ENCODE results near the gene TEPSIN.

TEPSIN gene

DNA sequence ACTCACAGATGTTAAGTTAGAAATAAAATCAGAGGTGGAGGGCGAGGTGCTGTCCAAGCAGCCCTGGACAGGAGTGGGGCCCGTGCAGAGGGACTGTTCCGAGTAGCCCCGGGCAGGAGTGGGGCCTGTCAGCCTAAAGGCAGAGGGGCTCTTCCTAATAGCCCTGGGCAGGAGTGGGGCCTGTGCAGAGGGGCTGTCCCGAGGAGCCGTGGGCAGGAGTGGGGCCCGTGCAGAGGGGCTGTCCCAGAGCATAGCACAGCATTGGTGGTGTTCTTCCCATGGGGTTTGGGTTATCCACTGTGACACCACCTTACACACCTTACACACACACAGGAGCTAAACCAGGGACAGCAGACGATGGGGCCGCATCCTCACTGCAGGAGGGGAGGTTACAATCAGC lies 26.5 kb downstream of the TEPSIN start:
- no peak for ATAC-seq
- TF ChIP-seq, protein P1, sequence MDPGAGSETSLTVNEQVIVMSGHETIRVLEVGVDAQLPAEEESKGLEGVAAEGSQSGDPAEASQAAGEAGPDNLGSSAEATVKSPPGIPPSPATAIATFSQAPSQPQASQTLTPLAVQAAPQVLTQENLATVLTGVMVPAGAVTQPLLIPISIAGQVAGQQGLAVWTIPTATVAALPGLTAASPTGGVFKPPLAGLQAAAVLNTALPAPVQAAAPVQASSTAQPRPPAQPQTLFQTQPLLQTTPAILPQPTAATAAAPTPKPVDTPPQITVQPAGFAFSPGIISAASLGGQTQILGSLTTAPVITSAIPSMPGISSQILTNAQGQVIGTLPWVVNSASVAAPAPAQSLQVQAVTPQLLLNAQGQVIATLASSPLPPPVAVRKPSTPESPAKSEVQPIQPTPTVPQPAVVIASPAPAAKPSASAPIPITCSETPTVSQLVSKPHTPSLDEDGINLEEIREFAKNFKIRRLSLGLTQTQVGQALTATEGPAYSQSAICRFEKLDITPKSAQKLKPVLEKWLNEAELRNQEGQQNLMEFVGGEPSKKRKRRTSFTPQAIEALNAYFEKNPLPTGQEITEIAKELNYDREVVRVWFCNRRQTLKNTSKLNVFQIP (CRISPR knock-in tag; IDR thresholded peaks at IDR 0.05; ENCODE audit: borderline replicate concordance, low read depth): no peak
- TF ChIP-seq ZFP3 (CRISPR knock-in tag; IDR thresholded peaks at IDR 0.05) (no peak), ZFP30 (CRISPR knock-in tag; IDR thresholded peaks at IDR 0.05) (no peak), GLIS3 (CRISPR knock-in tag; IDR thresholded peaks at IDR 0.05) (no peak), ARNTL (CRISPR knock-in tag; IDR thresholded peaks at IDR 0.05; ENCODE audit: borderline replicate concordance, low read depth) (no peak), ZC3H10 (CRISPR knock-in tag; IDR thresholded peaks at IDR 0.05) (no peak), TCF4 (CRISPR knock-in tag; IDR thresholded peaks at IDR 0.05; ENCODE audit: borderline replicate concordance) (no peak), ZNF70 (CRISPR knock-in tag; IDR thresholded peaks at IDR 0.05) (no peak), OSR1 (CRISPR knock-in tag; IDR thresholded peaks at IDR 0.05) (no peak), BACH2 (CRISPR knock-in tag; IDR thresholded peaks at IDR 0.05; ENCODE audit: borderline replicate concordance) (no peak), ZNF565 (CRISPR knock-in tag; conservative IDR thresholded peaks at IDR 0.05; ENCODE audit: low read depth) (no peak), ISL1 (CRISPR knock-in tag; IDR thresholded peaks at IDR 0.05) (no peak)
- TF ChIP-seq, protein P2, sequence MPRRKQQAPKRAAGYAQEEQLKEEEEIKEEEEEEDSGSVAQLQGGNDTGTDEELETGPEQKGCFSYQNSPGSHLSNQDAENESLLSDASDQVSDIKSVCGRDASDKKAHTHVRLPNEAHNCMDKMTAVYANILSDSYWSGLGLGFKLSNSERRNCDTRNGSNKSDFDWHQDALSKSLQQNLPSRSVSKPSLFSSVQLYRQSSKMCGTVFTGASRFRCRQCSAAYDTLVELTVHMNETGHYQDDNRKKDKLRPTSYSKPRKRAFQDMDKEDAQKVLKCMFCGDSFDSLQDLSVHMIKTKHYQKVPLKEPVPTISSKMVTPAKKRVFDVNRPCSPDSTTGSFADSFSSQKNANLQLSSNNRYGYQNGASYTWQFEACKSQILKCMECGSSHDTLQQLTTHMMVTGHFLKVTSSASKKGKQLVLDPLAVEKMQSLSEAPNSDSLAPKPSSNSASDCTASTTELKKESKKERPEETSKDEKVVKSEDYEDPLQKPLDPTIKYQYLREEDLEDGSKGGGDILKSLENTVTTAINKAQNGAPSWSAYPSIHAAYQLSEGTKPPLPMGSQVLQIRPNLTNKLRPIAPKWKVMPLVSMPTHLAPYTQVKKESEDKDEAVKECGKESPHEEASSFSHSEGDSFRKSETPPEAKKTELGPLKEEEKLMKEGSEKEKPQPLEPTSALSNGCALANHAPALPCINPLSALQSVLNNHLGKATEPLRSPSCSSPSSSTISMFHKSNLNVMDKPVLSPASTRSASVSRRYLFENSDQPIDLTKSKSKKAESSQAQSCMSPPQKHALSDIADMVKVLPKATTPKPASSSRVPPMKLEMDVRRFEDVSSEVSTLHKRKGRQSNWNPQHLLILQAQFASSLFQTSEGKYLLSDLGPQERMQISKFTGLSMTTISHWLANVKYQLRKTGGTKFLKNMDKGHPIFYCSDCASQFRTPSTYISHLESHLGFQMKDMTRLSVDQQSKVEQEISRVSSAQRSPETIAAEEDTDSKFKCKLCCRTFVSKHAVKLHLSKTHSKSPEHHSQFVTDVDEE (CRISPR knock-in tag; IDR thresholded peaks at IDR 0.05): no peak

DNA sequence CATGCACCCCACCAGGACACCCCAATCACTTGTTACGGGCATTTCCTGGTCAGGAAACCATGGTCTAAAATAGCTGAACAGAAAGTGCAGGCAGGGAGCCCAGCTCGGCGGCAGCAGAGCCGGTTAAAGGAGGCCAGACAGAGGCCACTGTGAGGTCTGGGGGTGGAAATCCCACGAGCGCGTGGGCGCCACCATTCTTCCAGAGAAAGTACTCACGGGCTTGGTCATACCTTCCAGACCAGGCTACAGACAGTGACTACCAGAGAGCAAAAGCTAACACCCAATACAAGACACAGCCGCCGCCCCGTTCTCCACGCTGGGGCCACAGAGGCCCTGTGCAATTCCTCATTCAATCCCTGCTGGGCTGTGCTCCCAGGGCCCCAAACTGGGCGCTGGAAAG lies 28.0 kb downstream of the TEPSIN start:
- ATAC-seq: no peak
- TF ChIP-seq PPARA (CRISPR knock-in tag; IDR thresholded peaks at IDR 0.05; ENCODE audit: borderline replicate concordance) (no peak), TCF4 (CRISPR knock-in tag; IDR thresholded peaks at IDR 0.05; ENCODE audit: borderline replicate concordance) (no peak), ZC3H10 (CRISPR knock-in tag; IDR thresholded peaks at IDR 0.05) (no peak), ESRRG (CRISPR knock-in tag; IDR thresholded peaks at IDR 0.05) (no peak), GLIS3 (CRISPR knock-in tag; IDR thresholded peaks at IDR 0.05) (no peak), ARNTL (CRISPR knock-in tag; IDR thresholded peaks at IDR 0.05; ENCODE audit: borderline replicate concordance, low read depth) (no peak), ZFP30 (CRISPR knock-in tag; IDR thresholded peaks at IDR 0.05) (no peak)
- TF ChIP-seq, protein P1 (CRISPR knock-in tag; IDR thresholded peaks at IDR 0.05; ENCODE audit: borderline replicate concordance, low read depth): no peak
- TF ChIP-seq, protein P2 (CRISPR knock-in tag; IDR thresholded peaks at IDR 0.05): no peak

DNA sequence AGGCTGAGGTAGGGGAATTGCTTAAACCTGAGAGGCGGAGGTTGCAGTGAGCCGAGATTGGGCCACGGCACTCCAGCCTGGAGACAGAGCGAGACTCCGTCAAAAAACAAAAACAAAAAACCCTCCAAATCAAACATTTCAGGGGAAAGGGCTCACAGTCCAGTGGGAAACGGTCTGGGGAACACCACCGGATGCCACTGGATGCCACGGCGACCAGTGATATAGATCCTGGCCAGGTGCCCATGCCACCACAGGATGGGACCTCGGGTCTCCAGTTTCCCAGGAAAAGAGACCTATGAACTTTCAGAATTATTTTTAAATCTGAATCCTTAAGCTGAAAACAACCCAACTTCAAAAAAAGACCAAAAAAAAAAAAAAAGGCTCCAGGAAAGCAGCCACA lies 28.4 kb downstream of the TEPSIN start:
- TF ChIP-seq ISL1 (CRISPR knock-in tag; IDR thresholded peaks at IDR 0.05) (no peak), CSDC2 (CRISPR knock-in tag; IDR thresholded peaks at IDR 0.05) (no peak), ZFP3 (CRISPR knock-in tag; IDR thresholded peaks at IDR 0.05) (no peak), GLIS3 (CRISPR knock-in tag; IDR thresholded peaks at IDR 0.05) (no peak), OSR1 (CRISPR knock-in tag; IDR thresholded peaks at IDR 0.05) (no peak), ZNF8 (CRISPR knock-in tag; IDR thresholded peaks at IDR 0.05) (no peak), TOX (CRISPR knock-in tag; IDR thresholded peaks at IDR 0.05; ENCODE audit: borderline replicate concordance) (no peak), ESRRG (CRISPR knock-in tag; IDR thresholded peaks at IDR 0.05) (no peak), ZFP30 (CRISPR knock-in tag; IDR thresholded peaks at IDR 0.05) (no peak), ZNF565 (CRISPR knock-in tag; conservative IDR thresholded peaks at IDR 0.05; ENCODE audit: low read depth) (no peak)
- TF ChIP-seq, protein P2 (CRISPR knock-in tag; IDR thresholded peaks at IDR 0.05): no peak
- TF ChIP-seq, protein P3, sequence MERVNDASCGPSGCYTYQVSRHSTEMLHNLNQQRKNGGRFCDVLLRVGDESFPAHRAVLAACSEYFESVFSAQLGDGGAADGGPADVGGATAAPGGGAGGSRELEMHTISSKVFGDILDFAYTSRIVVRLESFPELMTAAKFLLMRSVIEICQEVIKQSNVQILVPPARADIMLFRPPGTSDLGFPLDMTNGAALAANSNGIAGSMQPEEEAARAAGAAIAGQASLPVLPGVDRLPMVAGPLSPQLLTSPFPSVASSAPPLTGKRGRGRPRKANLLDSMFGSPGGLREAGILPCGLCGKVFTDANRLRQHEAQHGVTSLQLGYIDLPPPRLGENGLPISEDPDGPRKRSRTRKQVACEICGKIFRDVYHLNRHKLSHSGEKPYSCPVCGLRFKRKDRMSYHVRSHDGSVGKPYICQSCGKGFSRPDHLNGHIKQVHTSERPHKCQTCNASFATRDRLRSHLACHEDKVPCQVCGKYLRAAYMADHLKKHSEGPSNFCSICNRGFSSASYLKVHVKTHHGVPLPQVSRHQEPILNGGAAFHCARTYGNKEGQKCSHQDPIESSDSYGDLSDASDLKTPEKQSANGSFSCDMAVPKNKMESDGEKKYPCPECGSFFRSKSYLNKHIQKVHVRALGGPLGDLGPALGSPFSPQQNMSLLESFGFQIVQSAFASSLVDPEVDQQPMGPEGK (CRISPR knock-in tag; IDR thresholded peaks at IDR 0.05; ENCODE audit: borderline replicate concordance): no peak
- TF ChIP-seq, protein P4, sequence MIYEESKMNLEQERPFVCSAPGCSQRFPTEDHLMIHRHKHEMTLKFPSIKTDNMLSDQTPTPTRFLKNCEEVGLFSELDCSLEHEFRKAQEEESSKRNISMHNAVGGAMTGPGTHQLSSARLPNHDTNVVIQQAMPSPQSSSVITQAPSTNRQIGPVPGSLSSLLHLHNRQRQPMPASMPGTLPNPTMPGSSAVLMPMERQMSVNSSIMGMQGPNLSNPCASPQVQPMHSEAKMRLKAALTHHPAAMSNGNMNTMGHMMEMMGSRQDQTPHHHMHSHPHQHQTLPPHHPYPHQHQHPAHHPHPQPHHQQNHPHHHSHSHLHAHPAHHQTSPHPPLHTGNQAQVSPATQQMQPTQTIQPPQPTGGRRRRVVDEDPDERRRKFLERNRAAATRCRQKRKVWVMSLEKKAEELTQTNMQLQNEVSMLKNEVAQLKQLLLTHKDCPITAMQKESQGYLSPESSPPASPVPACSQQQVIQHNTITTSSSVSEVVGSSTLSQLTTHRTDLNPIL (CRISPR knock-in tag; IDR thresholded peaks at IDR 0.05; ENCODE audit: low read depth): no peak
- ATAC-seq: no peak

Data from SK-N-SH treated with all-trans-retinoic acid at 6 μM for 48 hours (cell line).